Endothelial cell (in vitro differentiated cells): ENCODE results near the gene NPHP4. TPM values are rescaled to one million over a fixed set of nuclear protein-coding genes. Genes with fewer than 3 reads are reported as not detected.

Experiments used
- DNase-seq: peaks from one replicate; pipeline ENCODE4 v3.0.0; 2021; ENCODE audit warnings: low spot score
- H3K27ac Mint-ChIP-seq: one replicate; pipeline ENCODE4 v1.8.0; 2021; ENCODE audit warnings: mixed read lengths, inconsistent platforms; ENCODE audit not compliant: unreplicated experiment
- H3K27me3 Mint-ChIP-seq: one replicate; pipeline ENCODE4 v1.8.0; 2021; ENCODE audit warnings: mild to moderate bottlenecking, moderate library complexity, mixed read lengths, inconsistent platforms; ENCODE audit not compliant: unreplicated experiment
- H3K36me3 Mint-ChIP-seq: one replicate; pipeline ENCODE4 v1.8.0; 2021; ENCODE audit warnings: mild to moderate bottlenecking, low read depth, mixed read lengths, inconsistent platforms; ENCODE audit not compliant: unreplicated experiment
- H3K4me1 Mint-ChIP-seq: one replicate; pipeline ENCODE4 v1.8.0; 2021; ENCODE audit warnings: mild to moderate bottlenecking, mixed read lengths, inconsistent platforms; ENCODE audit not compliant: unreplicated experiment
- H3K4me3 Mint-ChIP-seq: one replicate; pipeline ENCODE4 v1.8.0; 2021; ENCODE audit warnings: mild to moderate bottlenecking, mixed read lengths, inconsistent platforms; ENCODE audit not compliant: unreplicated experiment
- H3K9me3 Mint-ChIP-seq: one replicate; pipeline ENCODE4 v1.8.0; 2021; ENCODE audit warnings: mixed read lengths, inconsistent platforms; ENCODE audit not compliant: unreplicated experiment
- total RNA-seq: library from RNA; stranded (reverse); fragmentation: NEBNext Ultra II Directional; extraction: Animal tissue kit (Norgen Biotek cat#: 25700); gene quantifications from one replicate; pipeline ENCODE4 v1.2.1, GENCODE V29; 2021; ENCODE audit not compliant: unreplicated experiment
- TF ChIP-seq, protein P1 (sequence below): fragments of 200-600 bp; sonication (generic); IDR thresholded peaks from one replicate; pipeline ENCODE4 v1.5.0; 2021; ENCODE audit warnings: antibody characterized with exemption; ENCODE audit not compliant: unreplicated experiment

Gene NPHP4
- total RNA-seq, 1 donor from 2014 or later: 15.3 TPM

DNA sequence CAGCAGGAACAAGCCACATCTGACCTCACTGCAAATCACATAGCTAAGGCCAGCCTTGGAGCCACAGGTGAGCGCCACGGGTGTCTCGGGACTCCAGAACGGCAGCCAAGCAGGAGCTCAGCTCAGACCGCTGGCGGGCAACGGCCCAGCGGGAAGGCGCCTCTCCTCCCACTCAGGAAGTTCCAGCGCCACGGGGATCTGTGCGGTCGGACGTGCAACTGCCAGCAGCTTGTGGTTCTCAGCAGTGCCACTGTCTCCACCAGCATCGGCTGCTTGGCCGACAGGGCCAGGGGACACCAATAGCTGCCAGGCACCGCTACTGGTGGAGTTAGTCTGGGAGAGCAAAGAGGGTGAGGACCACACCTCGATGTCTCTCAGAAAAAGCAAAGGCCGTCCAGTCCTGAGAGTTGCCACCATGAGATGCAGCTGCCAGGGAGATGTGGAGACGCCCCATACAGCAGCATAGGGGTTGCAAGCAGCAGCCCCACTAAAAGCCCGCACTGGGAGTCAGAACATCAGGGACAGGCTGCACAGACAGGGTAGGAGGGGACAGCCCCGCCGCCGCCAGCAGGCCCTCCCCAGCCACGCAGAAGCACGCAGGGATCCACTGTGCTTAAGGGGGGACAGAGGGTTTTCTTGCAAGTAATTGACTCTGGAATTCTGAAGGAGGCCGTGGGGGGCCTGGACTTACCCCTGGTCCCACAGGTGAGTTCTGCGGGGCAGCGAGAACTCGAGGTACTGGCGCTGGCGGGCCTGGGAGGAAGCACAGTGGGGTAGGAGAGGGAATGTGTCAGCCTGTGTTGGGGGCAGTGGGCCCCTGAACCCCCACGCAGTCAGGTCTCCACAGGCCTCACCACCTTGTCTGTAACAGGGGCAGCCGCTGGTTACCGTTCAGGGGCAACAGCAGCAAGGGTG, 83.5 kb downstream of the NPHP4 start:
- TF ChIP-seq, protein P1, sequence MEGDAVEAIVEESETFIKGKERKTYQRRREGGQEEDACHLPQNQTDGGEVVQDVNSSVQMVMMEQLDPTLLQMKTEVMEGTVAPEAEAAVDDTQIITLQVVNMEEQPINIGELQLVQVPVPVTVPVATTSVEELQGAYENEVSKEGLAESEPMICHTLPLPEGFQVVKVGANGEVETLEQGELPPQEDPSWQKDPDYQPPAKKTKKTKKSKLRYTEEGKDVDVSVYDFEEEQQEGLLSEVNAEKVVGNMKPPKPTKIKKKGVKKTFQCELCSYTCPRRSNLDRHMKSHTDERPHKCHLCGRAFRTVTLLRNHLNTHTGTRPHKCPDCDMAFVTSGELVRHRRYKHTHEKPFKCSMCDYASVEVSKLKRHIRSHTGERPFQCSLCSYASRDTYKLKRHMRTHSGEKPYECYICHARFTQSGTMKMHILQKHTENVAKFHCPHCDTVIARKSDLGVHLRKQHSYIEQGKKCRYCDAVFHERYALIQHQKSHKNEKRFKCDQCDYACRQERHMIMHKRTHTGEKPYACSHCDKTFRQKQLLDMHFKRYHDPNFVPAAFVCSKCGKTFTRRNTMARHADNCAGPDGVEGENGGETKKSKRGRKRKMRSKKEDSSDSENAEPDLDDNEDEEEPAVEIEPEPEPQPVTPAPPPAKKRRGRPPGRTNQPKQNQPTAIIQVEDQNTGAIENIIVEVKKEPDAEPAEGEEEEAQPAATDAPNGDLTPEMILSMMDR: no peak
- Mint-ChIP-seq H3K4me1 (no peaks in the 10 kb centered on the region), H3K4me3 (no peak overlapping the region), H3K27ac (no peak overlapping the region), H3K36me3 (peaks cover 8% of the 10 kb centered on the region), H3K9me3 (no peaks in the 10 kb centered on the region), H3K27me3 (peaks cover 2% of the 10 kb centered on the region)
- DNase-seq: no peak

GRCh38 chr1:5907966-5908365, 84.3 kb downstream of the NPHP4 start:
- Mint-ChIP-seq H3K4me3 (no peak overlapping the region), H3K4me1 (no peaks in the 10 kb centered on the region), H3K27me3 (peaks cover 2% of the 10 kb centered on the region), H3K27ac (no peak overlapping the region), H3K9me3 (no peaks in the 10 kb centered on the region), H3K36me3 (peaks cover 8% of the 10 kb centered on the region)
- DNase-seq: no peak
- TF ChIP-seq, protein P1: no peak

- no peak overlapping the region for H3K27ac Mint-ChIP-seq
- H3K27me3 Mint-ChIP-seq: peaks cover 3% of the 10 kb centered on the region
- no peak overlapping the region for H3K4me3 Mint-ChIP-seq
- H3K36me3 Mint-ChIP-seq: peaks cover 8% of the 10 kb centered on the region
- H3K9me3 Mint-ChIP-seq: no peaks in the 10 kb centered on the region
- H3K4me1 Mint-ChIP-seq: no peaks in the 10 kb centered on the region
- DNase-seq: no peak
- TF ChIP-seq, protein P1: no peak
Observed at GRCh38 chr1:5907386-5907785, 84.8 kb downstream of the NPHP4 start.

GRCh38 chr1:5906966-5907365, 85.3 kb downstream of the NPHP4 start:
- peaks cover 5% of the 10 kb centered on the region for H3K27me3 Mint-ChIP-seq
- peaks cover 7% of the 10 kb centered on the region for H3K36me3 Mint-ChIP-seq
- no peak overlapping the region for H3K4me3 Mint-ChIP-seq
- DNase-seq: no peak
- H3K27ac Mint-ChIP-seq: no peak overlapping the region
- no peaks in the 10 kb centered on the region for H3K4me1 Mint-ChIP-seq
- no peaks in the 10 kb centered on the region for H3K9me3 Mint-ChIP-seq
- TF ChIP-seq, protein P1: no peak

DNA sequence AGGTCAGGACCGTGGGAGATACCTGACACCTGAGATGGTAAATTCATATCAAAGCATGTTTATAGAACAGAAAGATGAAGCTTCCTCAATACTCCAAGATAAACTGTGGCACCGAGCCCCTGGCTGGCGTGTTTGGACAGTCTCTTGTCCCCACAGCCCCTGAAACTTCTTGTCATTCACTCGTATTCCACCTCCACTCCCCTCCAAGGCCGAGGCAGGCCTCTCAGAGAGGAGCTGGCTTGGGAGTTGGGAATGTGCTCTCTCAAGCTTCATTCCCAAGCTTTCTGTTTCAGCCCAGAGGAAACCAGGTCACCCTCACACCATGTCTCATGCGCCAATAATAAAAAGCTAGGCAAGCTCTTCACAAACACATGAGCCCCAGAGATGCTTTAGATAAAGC, 86.1 kb downstream of the NPHP4 start:
- Mint-ChIP-seq H3K27me3 (peaks cover 5% of the 10 kb centered on the region), H3K4me3 (no peak overlapping the region), H3K36me3 (peaks cover 5% of the 10 kb centered on the region), H3K4me1 (no peaks in the 10 kb centered on the region), H3K27ac (no peak overlapping the region), H3K9me3 (no peaks in the 10 kb centered on the region)
- TF ChIP-seq, protein P1: no peak
- no peak for DNase-seq
